OCI-LY1 (cell line): ENCODE results near the gene TTC38.
"Not testable (repeated sequence)": the region's sequence is repeated elsewhere in the genome, so short reads cannot be mapped to it uniquely, and the experiment has no call there.

Experiments
- H2AFZ ChIP-seq: fragments of 200-600 bp; sonication (generic), shearing (Covaris generic); 2 replicates; pipeline ENCODE4 v1.6.0; 2014; ENCODE audit warnings: antibody characterized with exemption, mild to moderate bottlenecking, low read length
- H3F3A ChIP-seq: fragments of 200-600 bp; sonication (generic), shearing (Covaris generic); 2 replicates; pipeline ENCODE4 v1.6.0; 2014; ENCODE audit warnings: mild to moderate bottlenecking, antibody characterized with exemption, low read length, moderate library complexity; ENCODE audit not compliant: insufficient read depth
- H3K27ac ChIP-seq: fragments of 200-600 bp; sonication (generic); 2 replicates; pipeline ENCODE4 v1.5.1; 2014; ENCODE audit warnings: low read length, mixed run types, mild to moderate bottlenecking, low read depth; ENCODE audit not compliant: poor library complexity, severe bottlenecking
- H3K27me3 ChIP-seq: fragments of 200-600 bp; sonication (generic); 2 replicates; pipeline ENCODE4 v1.6.0; 2014; ENCODE audit warnings: antibody characterized with exemption, mild to moderate bottlenecking, low read length, moderate library complexity; ENCODE audit not compliant: insufficient read depth
- H3K36me3 ChIP-seq: fragments of 200-600 bp; sonication (generic); 2 replicates; pipeline ENCODE4 v1.6.1; 2014; ENCODE audit warnings: mild to moderate bottlenecking, antibody characterized with exemption, low read length, moderate library complexity, mixed read lengths; ENCODE audit not compliant: insufficient read depth
- H3K4me1 ChIP-seq: fragments of 200-600 bp; sonication (generic); 2 replicates; pipeline ENCODE4 v1.5.1; 2014; ENCODE audit warnings: mild to moderate bottlenecking, low read length, moderate library complexity; ENCODE audit not compliant: insufficient read depth, severe bottlenecking
- H3K4me2 ChIP-seq: fragments of 200-600 bp; sonication (generic), shearing (Covaris generic); 2 replicates; pipeline ENCODE4 v1.6.1; 2014; ENCODE audit warnings: low read length
- H3K4me3 ChIP-seq: fragments of 200-600 bp; sonication (generic); 2 replicates; pipeline ENCODE4 v1.5.1; 2014; ENCODE audit warnings: low read length, low read depth, mild to moderate bottlenecking, mixed read lengths; ENCODE audit not compliant: poor library complexity, severe bottlenecking
- H3K79me2 ChIP-seq: fragments of 200-600 bp; shearing (Covaris generic); 2 replicates; pipeline ENCODE4 v1.6.1; 2016; ENCODE audit warnings: mixed run types, low read length, mixed read lengths; ENCODE audit not compliant: insufficient read depth
- H3K9ac ChIP-seq: fragments of 200-600 bp; sonication (generic), shearing (Covaris generic); 2 replicates; pipeline ENCODE4 v1.6.1; 2014; ENCODE audit warnings: mild to moderate bottlenecking, low read length, mixed read lengths
- H3K9me2 ChIP-seq: fragments of 200-600 bp; sonication (generic), shearing (Covaris generic); 2 replicates; pipeline ENCODE4 v1.6.1; 2014; ENCODE audit warnings: low read depth, mild to moderate bottlenecking, low read length, mixed read lengths
- H3K9me3 ChIP-seq: fragments of 200-600 bp; shearing (Covaris generic); 2 replicates; pipeline ENCODE4 v1.6.1; 2014; ENCODE audit warnings: low read length, mixed read lengths
- H4K20me1 ChIP-seq: fragments of 200-600 bp; sonication (generic), shearing (Covaris generic); 2 replicates; pipeline ENCODE4 v1.6.0; 2016; ENCODE audit warnings: mild to moderate bottlenecking, low read length; ENCODE audit not compliant: insufficient read depth
- CTCF ChIP-seq: fragments of 200-600 bp; sonication (generic), shearing (Covaris generic); IDR thresholded peaks from 2 replicates; pipeline ENCODE4 v1.5.1; 2017; ENCODE audit warnings: mild to moderate bottlenecking, antibody characterized with exemption, low read length, moderate library complexity, mixed read lengths
- EZH2 ChIP-seq: fragments of 200-600 bp; sonication (generic), shearing (Covaris generic); IDR thresholded peaks from 2 replicates; pipeline ENCODE4 v1.8.0; 2017; ENCODE audit warnings: borderline replicate concordance, mixed run types, mild to moderate bottlenecking, antibody characterized with exemption, low read length, moderate library complexity, mixed read lengths

TTC38 gene

GRCh38 chr22:46262449-46263215, 5.2 kb upstream of the TTC38 start:
- H3K4me3 ChIP-seq: no peak overlapping the region
- H3K4me2 ChIP-seq: no peak overlapping the region
- no peak overlapping the region for H3K27ac ChIP-seq
- H4K20me1 ChIP-seq: no peaks in the 10 kb centered on the region
- H3K9me2 ChIP-seq: no peaks in the 10 kb centered on the region
- H3K79me2 ChIP-seq: no peaks in the 10 kb centered on the region
- no peak overlapping the region for H3K9ac ChIP-seq
- no peaks in the 10 kb centered on the region for H3K4me1 ChIP-seq
- no peak for TF ChIP-seq CTCF
- TF ChIP-seq EZH2: no peak
- no peaks in the 10 kb centered on the region for H3F3A ChIP-seq
- no peaks in the 10 kb centered on the region; the same call in 1 of the 2 replicates for H3K36me3 ChIP-seq
- peaks cover under 1% of the 10 kb centered on the region; the same call in 1 of the 2 replicates for H3K27me3 ChIP-seq
- H2AFZ ChIP-seq: no peak overlapping the region
- H3K9me3 ChIP-seq: peaks cover 7% of the 10 kb centered on the region; the same call in 1 of the 2 replicates

GRCh38 chr22:46263216-46263590, 4.6 kb upstream of the TTC38 start, which contains the start of gene PKDREJ:
Gene PKDREJ (minus strand): TSS chr22:46263343. CDS start chr22:46263322, 21 bp downstream.
- Histone ChIP-seq H3K4me2 (no peak within 1 kb of the TSS), H3K9me2 (no peaks in the 10 kb centered on the region), H4K20me1 (no peaks in the 10 kb centered on the region), H3K27me3 (no peaks in the 10 kb centered on the region; the same call in 1 of the 2 replicates), H3K27ac (no peak within 1 kb of the TSS), H3K9me3 (peaks cover 7% of the 10 kb centered on the region; the same call in 1 of the 2 replicates), H3K79me2 (no peaks in the 10 kb centered on the region), H3K4me3 (no peak within 1 kb of the TSS), H3K4me1 (peaks cover 4% of the 10 kb centered on the region), H3K36me3 (no peaks in the 10 kb centered on the region; the same call in 1 of the 2 replicates), H3F3A (no peaks in the 10 kb centered on the region), H3K9ac (no peak within 1 kb of the TSS), H2AFZ (no peak within 1 kb of the TSS)
- TF ChIP-seq EZH2: no peak
- no peak for TF ChIP-seq CTCF

- H4K20me1 ChIP-seq, H3K4me3 ChIP-seq, H3K9ac ChIP-seq, H3K27ac ChIP-seq, H3K79me2 ChIP-seq, H2AFZ ChIP-seq, H3K4me1 ChIP-seq, H3F3A ChIP-seq, H3K9me2 ChIP-seq, H3K4me2 ChIP-seq, H3K9me3 ChIP-seq, H3K36me3 ChIP-seq, H3K27me3 ChIP-seq: not testable (repeated sequence)
These were observed 3.3 kb upstream of the TTC38 start for GRCh38 chr22:46264520-46264919.

GRCh38 chr22:46265627-46266026, 2.2 kb upstream of the TTC38 start:
- H3K9ac ChIP-seq, H3K4me2 ChIP-seq, H3K9me2 ChIP-seq, H3K79me2 ChIP-seq, H3K27ac ChIP-seq, H3K27me3 ChIP-seq, H4K20me1 ChIP-seq, H3K4me3 ChIP-seq, H3K36me3 ChIP-seq, H3F3A ChIP-seq, H3K9me3 ChIP-seq, H3K4me1 ChIP-seq, H2AFZ ChIP-seq: not testable (repeated sequence)
